ENCODE measurements around the gene TOMM70.

The TOMM70 gene

DNA sequence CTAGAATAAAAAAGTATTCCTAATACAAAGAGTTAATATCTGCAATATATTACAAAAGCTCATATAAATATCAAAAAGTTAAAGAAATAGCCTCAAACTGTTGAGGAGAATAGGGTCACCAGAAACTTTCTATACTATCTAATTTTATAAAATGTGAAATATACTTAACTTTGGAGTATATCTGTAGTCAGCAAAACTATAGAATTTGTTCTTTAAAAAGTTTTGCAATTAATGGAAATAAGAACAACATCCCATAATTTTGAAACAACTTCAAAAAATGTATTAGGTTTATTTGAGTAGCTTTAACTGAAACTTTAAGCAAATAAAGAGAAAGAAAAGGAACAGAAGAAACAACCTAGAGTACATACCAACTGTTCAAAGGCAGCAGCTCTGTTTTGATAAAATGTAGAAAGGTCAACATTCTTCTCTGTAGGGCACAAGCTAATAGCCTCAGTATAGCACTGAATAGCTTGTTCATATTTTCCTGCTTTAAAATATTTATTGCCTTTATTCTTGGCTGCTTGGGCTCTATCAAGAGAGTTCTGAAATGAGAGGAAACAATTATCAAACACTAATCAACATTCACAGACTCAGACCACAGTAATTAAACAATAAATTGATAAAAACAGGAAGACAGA, 14.3 kb downstream of the TOMM70 start:
- Histone ChIP-seq H3K4me2 (ENCODE audit: low read length) (no peak overlapping the region), H3F3A (ENCODE audit: insufficient read depth, low read length) (no peaks in the 10 kb centered on the region; the same call in 1 of the 2 replicates), H2AFZ (ENCODE audit: low read length) (no peak overlapping the region), H3K9me3 (ENCODE audit: low read length) (peaks cover 12% of the 10 kb centered on the region), H3K36me3 (ENCODE audit: insufficient read depth, low read length) (peaks cover 95% of the 10 kb centered on the region), H3K9me2 (ENCODE audit: low read depth, low read length) (no peaks in the 10 kb centered on the region), H3K4me1 (ENCODE audit: insufficient read depth, low read length, severe bottlenecking) (no peaks in the 10 kb centered on the region), H3K27ac (ENCODE audit: low read depth, low read length, poor library complexity, severe bottlenecking) (no peak overlapping the region), H3K9ac (ENCODE audit: low read length) (no peak overlapping the region), H3K27me3 (ENCODE audit: insufficient read depth, low read length) (no peaks in the 10 kb centered on the region), H3K4me3 (ENCODE audit: low read depth, low read length, poor library complexity, severe bottlenecking) (no peak overlapping the region), H3K79me2 (ENCODE audit: insufficient read depth, low read length) (peaks cover 48% of the 10 kb centered on the region), H4K20me1 (ENCODE audit: insufficient read depth, low read length) (no peaks in the 10 kb centered on the region)
- TF ChIP-seq, protein P1, sequence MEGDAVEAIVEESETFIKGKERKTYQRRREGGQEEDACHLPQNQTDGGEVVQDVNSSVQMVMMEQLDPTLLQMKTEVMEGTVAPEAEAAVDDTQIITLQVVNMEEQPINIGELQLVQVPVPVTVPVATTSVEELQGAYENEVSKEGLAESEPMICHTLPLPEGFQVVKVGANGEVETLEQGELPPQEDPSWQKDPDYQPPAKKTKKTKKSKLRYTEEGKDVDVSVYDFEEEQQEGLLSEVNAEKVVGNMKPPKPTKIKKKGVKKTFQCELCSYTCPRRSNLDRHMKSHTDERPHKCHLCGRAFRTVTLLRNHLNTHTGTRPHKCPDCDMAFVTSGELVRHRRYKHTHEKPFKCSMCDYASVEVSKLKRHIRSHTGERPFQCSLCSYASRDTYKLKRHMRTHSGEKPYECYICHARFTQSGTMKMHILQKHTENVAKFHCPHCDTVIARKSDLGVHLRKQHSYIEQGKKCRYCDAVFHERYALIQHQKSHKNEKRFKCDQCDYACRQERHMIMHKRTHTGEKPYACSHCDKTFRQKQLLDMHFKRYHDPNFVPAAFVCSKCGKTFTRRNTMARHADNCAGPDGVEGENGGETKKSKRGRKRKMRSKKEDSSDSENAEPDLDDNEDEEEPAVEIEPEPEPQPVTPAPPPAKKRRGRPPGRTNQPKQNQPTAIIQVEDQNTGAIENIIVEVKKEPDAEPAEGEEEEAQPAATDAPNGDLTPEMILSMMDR (IDR thresholded peaks at IDR 0.05; ENCODE audit: low read length) = no peak
- no peak for TF ChIP-seq EZH2 (IDR thresholded peaks at IDR 0.05; ENCODE audit: borderline replicate concordance, low read length)

DNA sequence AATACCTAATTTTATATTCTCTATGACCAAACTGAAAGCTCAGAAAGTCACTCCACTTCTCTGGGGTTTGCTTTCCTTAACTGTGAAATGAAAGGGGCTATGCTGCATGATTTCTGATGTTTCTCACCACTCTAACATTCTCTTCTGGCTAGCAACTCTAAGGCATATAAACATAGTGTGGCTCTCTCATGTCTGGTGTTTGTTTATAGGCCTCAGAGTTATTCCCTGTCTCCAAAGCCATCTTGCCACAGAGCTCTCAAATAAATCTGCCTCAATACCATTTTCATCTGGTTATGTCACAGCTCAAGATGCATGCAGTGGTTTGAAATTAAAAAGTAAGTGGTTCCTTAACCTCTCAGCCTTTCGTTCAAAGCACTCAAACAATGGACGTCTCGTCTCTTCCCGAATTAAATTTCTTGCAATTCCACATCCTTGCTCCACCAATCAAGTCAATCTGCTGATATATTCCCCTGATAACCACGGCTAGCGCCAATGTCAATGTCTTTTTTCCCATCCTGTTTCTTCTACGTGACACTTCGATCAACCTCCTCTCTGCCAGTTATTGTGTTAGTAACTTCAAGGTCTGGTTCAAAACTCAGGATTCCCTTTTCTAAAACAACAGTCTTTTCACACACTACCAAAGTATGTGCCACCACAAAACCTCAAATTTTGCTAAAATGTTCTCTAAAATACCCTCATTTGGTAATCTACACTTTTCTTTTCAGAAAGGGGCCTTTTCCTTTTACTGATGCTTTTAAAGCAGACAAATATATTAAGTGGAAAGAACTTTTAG, 16.0 kb downstream of the TOMM70 start:
- Histone ChIP-seq H3K27ac (ENCODE audit: low read depth, low read length, poor library complexity, severe bottlenecking) (no peak overlapping the region), H3K79me2 (ENCODE audit: insufficient read depth, low read length) (peaks cover 34% of the 10 kb centered on the region), H3K9me2 (ENCODE audit: low read depth, low read length) (no peaks in the 10 kb centered on the region), H3K4me3 (ENCODE audit: low read depth, low read length, poor library complexity, severe bottlenecking) (no peak overlapping the region), H3K4me2 (ENCODE audit: low read length) (no peak overlapping the region), H2AFZ (ENCODE audit: low read length) (no peak overlapping the region), H3K9me3 (ENCODE audit: low read length) (peaks cover 8% of the 10 kb centered on the region), H3F3A (ENCODE audit: insufficient read depth, low read length) (no peaks in the 10 kb centered on the region; the same call in 1 of the 2 replicates), H3K36me3 (ENCODE audit: insufficient read depth, low read length) (peaks cover 97% of the 10 kb centered on the region), H4K20me1 (ENCODE audit: insufficient read depth, low read length) (no peaks in the 10 kb centered on the region), H3K9ac (ENCODE audit: low read length) (no peak overlapping the region), H3K27me3 (ENCODE audit: insufficient read depth, low read length) (no peaks in the 10 kb centered on the region), H3K4me1 (ENCODE audit: insufficient read depth, low read length, severe bottlenecking) (no peaks in the 10 kb centered on the region)
- TF ChIP-seq, protein P1 (IDR thresholded peaks at IDR 0.05; ENCODE audit: low read length) = no peak
- TF ChIP-seq EZH2 (IDR thresholded peaks at IDR 0.05; ENCODE audit: borderline replicate concordance, low read length) = no peak

DNA sequence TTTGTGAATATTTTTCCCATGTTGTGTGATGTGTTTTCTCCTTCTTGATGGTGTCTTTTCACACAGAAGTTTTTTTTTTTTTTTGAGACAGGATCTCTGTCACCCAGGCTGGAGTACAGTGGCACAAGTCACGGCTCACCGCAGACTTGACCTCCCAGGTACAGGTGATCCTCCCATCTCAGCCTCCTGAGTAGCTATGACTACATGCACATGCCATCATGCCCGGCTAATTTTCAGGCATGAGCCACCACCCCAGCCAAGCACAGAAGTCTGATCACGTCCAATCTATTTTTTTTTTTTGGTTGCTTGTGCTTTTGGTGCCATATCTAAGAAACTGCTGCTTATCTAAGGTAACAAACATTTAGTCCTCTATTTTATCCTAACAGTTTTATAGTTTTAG, 24.6 kb downstream of the TOMM70 start:
- Histone ChIP-seq H3K27me3 (ENCODE audit: insufficient read depth, low read length) (no peaks in the 10 kb centered on the region), H3K79me2 (ENCODE audit: insufficient read depth, low read length) (no peaks in the 10 kb centered on the region), H3F3A (ENCODE audit: insufficient read depth, low read length) (no peaks in the 10 kb centered on the region), H3K9me2 (ENCODE audit: low read depth, low read length) (no peaks in the 10 kb centered on the region), H4K20me1 (ENCODE audit: insufficient read depth, low read length) (no peaks in the 10 kb centered on the region), H3K4me3 (ENCODE audit: low read depth, low read length, poor library complexity, severe bottlenecking) (no peak overlapping the region), H3K4me2 (ENCODE audit: low read length) (no peak overlapping the region), H3K27ac (ENCODE audit: low read depth, low read length, poor library complexity, severe bottlenecking) (no peak overlapping the region), H3K36me3 (ENCODE audit: insufficient read depth, low read length) (peaks cover 92% of the 10 kb centered on the region), H3K9me3 (ENCODE audit: low read length) (no peaks in the 10 kb centered on the region), H3K9ac (ENCODE audit: low read length) (no peak overlapping the region), H2AFZ (ENCODE audit: low read length) (no peak overlapping the region), H3K4me1 (ENCODE audit: insufficient read depth, low read length, severe bottlenecking) (no peaks in the 10 kb centered on the region)
- TF ChIP-seq, protein P1 (IDR thresholded peaks at IDR 0.05; ENCODE audit: low read length) = no peak
- TF ChIP-seq EZH2 (IDR thresholded peaks at IDR 0.05; ENCODE audit: borderline replicate concordance, low read length) = no peak
